SIG-M5 treated with dmso at 0.1 percent for 504 hours (cell line): ENCODE results near the gene CHAT.

ENCODE experiments used
- DNase-seq: peaks from one replicate; lab custom pipeline; 2025; ENCODE audit not compliant: unreplicated experiment; lab: John Stamatoyannopoulos, UW

CHAT gene

DNA sequence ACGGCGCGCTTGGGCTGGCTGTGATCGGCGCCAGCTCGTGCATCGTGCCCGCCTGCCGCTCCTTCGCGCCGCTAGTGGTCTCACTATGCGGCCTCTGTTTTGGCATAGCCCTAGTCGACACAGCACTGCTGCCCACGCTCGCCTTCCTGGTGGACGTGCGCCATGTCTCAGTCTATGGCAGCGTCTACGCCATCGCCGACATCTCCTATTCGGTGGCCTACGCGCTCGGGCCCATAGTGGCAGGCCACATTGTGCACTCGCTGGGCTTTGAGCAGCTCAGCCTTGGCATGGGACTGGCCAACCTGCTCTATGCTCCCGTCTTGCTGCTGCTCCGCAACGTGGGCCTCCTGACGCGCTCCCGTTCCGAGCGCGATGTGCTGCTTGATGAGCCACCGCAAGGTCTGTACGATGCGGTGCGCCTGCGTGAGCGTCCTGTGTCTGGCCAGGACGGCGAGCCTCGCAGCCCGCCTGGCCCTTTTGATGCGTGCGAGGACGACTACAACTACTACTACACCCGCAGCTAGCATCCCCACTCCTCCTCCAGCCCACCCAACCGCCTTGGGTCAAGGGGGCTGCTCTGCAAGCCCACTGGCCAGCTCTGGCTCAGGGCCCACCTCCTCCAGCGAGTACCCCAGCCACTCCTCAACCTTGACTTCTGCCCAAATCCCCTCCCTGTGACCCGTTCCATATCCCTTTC, 1.9 kb upstream of the CHAT start:
- no peak for DNase-seq

DNA sequence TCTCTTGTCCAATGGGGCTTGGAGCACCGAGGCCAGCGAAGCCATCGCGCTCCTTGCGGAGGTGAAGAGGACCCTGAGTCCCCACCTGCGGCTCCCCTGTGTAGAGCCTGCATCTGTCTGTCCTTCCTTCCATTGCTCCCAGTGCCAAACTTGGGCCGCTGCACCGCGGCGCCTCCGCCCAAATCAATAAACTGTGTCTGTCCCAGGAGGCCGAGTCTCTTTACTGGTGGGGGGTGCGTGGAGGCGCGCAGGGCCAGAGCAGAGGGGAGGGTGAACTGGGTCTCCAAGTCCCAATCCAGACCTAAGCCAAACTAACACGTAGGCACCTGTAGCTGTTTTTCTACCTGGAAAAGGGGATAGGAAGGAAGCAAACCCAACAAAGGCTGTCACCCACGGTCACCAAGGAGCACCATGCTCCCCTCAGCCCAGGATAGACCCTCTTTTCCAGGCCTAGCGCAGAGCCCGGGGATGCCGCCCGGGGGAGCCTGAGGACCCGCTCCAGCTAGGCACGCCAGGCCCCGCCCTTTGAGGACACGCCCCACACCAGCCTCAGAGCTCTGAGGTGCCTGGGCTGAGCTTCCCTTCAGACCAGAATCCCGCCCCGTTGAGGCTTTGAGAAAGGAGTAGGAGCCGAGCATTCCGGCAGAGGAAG, 1.2 kb upstream of the CHAT start:
- DNase-seq = no peak

DNA sequence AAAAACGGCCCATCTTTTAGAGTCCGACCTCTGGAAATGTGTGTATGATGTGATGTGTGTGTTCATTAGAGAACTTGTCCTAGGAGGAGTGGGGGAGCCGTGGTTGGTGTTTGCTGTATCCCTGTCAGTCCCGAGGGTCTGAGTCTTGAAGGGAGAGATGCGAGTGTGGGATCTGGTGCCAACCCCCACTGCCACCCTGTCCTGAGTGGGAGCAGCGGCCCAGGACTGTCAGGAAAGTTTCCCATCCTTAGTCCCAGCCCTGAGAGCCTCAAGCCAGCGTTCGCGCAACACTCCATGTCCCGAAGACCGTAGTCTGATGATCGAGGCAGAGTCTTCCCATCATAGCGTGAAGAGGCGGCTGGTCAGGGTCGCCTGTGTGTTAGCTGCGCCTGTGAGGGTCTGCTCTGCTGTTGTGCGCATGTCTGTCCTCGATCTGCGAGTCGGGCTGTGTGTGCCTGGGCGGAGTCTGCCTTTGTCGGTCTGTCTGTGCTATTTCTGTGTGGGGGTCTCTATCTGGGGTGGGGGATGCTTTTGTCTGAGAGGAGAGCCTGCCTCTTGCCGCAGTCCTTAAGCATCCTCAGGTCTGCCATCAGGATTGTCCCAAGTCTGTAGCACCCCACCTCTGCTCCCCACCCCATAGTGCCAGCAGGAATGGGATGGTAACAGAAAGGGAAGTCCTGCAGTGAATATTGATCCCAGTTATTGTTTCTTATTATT, 514 bp upstream of the CHAT start:
- no peak for DNase-seq

DNA sequence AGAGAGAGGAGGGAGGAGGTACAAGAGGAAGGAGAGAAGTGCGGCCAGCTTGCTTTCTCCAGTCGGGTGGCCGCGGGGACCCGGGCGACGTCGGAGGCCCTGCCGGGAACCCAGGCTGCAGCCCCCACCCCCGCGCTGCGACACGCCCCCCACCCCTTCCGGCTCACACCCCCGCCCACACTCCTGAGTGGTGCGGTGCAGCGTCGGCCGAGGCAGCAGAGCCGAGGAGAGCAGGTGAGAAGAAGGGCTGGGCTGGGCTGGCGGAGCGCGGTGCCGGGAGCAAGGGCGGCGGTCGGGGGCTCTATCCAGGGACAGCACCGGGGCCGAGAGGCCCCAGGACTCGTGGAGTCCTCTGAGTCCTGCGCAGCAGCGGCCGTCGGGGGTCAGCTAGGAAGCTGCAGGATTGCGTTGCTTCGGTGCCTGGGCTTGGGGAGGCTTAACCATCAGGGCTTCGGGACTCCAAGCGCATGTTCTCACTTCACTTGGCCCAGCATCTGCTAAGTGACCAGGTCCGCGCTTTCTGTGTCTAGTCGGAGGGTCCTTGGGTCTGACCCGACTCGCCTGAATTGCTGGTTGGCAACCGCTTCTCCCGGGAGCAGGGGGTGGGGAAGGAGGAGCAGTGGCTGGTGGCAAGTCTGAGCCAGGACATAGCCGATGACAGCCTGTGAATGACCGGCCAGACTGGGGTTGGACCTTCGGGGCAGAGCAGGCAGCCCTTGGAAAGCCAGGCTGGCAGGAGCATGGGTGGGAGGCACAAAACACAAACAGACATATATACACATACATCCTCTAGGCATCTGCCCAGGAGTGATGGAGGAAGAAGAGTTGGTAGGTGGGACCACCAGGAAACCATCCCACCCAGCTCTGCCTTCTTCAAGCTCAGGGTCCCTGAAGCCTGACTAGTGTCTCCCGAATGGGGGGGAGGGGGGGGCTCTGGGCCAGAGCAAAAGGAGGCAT, 683 bp downstream of the CHAT start:
- no peak for DNase-seq

DNA sequence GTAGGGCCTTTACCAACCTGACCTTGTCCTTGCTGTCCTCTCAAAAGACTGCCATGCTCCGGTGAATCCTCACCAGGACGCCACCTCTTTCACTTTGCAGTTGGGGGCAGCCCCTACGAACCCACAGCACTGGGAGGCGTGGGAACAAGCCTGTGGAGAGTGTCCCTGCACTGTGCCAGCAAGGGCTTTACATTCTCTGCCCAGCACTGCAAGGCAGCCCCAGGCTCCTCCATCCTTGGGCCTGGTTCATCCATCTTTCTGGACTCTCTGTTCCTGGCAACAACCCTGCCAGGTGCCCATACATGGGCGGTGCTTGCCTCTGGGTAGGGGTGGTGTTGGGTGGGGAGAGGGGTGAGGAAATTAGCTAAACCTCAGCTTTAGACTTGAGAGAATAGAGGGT, 1.4 kb downstream of the CHAT start:
- no peak for DNase-seq

DNA sequence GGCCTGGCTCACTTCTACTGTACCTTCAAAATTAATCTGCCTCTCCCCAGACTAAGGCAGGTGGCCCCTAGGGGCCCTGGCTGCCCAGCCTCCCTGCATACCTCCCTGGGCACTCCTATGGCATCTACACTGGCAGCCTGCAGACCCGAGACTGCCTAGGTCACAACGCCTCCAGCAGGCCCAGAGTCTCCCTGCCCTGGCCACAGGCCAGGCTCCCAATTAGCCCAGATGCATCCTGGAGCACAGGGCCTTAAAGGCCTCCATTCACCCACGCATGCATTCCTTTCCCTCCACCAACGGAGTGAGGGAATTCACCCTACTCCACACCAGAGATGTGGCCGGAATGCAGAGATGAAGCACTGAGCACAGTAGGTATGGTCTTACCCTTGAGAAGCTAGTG, 1.9 kb downstream of the CHAT start:
- no peak for DNase-seq

DNA sequence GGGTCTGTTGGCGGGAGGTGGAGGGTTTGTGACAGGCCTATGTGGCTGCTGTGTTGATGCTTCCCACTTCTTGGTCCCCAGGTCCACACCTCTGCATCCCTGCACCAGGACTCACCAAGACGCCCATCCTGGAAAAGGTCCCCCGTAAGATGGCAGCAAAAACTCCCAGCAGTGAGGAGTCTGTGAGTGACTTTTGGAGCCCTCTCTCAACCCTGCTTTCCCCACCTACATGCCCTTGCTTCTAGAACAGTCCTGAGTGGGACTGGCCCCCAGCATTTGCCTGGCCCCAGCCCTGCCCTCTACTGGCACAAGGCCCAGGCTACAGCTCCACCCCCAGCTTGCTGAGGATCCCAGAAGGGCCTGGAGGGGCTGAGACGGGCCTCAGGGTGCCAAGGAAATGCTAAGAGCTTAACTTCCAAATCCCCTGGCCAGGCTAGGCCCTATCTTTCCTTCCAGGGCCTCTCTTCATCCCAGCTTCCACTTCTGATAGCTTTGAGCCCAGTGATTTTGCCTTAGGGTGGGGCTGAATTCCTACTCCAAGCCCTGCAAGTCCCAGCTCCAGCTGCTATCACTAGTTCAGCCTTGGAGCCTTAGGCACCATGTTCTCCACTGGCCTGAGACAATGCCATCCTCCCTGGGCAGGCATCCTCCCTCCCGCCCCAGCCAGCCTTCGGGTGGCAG, 2.7 kb downstream of the CHAT start:
- no peak for DNase-seq

DNA sequence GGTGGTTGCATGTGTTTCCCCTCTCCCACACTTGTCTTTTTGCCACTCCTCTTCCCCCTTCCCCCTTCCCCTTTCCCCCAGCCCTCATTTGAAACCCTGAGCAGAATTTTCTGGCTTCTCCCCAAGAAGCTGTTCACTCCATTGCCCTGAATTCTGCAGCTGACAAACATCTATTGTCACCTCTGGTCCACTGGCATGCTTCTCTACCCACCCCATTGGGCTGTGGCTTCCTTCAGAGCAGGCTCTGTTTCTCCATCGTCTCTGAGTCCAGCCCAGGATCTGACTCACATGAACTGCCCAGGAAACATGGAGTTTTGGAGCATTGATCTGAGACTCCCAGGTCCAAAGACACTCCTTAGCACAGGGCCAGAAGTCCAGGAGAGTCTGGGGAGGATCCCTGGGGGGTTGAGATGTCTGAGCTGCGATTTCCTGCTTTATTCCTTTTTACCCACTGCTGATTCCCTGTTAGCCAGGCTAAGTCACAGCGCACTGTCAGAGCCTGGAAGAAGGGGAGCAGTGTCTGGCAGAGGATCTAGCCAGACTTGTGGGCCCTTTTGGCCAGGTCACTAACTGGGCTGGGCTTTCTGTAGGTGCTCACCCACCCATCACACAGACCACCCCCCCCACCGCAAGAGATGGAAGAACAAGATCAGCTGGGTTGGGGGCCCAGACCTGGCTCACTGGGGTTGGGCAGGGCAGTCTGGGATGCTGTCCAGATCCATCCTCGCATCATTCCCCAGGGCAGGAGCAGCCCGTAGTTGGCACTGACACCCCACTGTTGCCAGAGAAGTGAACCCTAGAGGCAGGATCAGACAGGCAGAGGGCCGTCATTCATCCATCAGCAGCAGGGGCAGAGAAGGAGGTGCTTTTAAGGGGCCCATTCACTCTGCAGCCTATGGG, 3.5 kb downstream of the CHAT start:
- DNase-seq = no peak

DNA sequence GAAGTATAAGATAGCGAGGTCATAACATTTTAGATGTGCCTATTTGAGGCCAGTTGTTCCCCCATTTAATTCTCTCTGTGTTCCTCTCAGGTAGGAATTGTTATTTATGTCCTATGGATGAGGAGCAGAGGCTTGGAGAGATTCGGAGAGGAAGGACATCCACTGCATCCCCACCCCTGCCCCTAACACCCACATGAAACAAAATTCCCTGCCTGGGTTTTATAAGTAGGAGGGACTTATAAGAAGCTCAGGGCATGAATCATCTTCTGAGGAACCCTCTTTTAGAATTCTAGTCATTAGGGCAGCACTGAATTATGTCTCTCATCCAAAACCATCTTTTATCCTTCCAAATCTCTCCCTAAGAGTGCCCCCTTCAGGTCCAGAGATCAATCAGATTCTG, 5.0 kb downstream of the CHAT start:
- no peak for DNase-seq

DNA sequence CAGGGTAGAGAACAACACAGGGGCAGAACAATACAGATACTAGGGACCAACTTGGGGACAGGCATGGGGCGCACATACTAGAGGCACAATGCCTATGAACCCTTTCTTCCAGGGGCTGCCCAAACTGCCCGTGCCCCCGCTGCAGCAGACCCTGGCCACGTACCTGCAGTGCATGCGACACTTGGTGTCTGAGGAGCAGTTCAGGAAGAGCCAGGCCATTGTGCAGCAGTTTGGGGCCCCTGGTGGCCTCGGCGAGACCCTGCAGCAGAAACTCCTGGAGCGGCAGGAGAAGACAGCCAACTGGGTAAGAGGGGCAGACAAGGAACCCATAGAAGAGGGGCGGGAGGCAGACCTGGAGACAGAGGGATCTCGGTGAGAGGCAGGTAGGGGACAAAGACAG, 5.8 kb downstream of the CHAT start:
- no peak for DNase-seq

DNA sequence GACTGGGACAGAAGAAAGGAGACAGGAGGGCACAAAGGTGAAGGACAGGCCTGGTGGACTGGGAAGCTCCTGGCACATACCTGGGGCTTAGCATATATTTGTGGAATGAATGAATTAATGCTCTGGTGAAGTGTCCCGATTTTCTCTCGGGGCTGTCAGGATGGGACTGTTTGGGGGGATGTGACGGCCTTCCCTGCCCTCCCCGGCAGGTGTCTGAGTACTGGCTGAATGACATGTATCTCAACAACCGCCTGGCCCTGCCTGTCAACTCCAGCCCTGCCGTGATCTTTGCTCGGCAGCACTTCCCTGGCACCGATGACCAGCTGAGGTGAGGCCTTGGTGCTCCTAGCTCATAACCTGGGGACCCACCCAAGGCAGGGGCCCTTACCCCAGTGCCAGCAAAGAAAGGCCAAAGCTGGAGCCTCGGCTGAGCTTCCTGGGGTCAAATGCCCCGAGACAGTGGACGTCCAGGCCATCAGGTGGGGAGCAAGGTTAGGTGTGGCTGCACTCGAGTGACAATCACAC, 6.5 kb downstream of the CHAT start:
- DNase-seq = no peak

DNA sequence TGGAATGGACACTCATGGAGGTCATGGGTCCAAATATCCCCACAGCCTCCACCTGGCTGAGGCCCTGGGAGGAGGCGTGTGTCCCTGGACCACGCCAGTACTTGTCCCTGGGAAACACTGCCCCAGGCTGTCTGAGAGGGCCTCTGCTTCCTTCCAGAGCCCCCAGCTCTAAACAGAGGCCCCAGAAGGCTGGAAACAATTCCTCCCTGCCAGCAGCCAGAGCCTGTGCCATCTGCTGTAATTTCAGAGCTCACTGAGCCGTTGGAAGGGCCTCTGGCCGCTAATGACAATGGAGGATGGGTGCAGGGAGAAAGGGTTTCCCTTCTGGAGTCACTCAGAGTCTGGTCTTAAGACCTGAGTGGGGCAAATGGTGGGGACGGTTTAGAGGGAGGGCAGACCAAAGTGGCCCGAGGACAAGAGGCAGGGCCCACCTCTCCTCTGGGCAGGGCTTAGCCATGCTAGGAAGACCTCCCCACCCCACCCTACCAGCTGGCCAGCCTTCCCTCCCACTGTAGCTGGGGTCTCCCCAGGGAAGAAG, 7.1 kb downstream of the CHAT start:
- DNase-seq = no peak

DNA sequence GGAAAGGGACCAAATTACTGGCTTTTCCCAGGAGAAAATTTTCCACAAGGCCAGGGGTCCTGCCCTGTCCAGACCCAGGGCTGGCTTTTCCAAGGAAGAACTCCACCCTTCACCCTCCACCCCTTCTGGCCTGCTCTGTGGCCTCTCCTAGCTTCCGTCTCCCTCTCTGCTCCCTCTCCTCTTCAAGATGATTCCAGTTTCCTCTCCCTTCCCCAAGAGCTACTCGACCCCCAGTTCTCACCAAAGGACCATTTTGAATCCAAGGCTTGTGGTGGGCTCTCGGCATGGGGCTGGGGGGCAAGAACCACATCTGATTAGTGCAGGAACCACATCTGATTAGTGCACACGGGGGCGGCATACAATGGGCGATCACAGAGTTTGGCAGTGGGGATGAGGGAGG, 7.7 kb downstream of the CHAT start:
- DNase-seq = no peak

DNA sequence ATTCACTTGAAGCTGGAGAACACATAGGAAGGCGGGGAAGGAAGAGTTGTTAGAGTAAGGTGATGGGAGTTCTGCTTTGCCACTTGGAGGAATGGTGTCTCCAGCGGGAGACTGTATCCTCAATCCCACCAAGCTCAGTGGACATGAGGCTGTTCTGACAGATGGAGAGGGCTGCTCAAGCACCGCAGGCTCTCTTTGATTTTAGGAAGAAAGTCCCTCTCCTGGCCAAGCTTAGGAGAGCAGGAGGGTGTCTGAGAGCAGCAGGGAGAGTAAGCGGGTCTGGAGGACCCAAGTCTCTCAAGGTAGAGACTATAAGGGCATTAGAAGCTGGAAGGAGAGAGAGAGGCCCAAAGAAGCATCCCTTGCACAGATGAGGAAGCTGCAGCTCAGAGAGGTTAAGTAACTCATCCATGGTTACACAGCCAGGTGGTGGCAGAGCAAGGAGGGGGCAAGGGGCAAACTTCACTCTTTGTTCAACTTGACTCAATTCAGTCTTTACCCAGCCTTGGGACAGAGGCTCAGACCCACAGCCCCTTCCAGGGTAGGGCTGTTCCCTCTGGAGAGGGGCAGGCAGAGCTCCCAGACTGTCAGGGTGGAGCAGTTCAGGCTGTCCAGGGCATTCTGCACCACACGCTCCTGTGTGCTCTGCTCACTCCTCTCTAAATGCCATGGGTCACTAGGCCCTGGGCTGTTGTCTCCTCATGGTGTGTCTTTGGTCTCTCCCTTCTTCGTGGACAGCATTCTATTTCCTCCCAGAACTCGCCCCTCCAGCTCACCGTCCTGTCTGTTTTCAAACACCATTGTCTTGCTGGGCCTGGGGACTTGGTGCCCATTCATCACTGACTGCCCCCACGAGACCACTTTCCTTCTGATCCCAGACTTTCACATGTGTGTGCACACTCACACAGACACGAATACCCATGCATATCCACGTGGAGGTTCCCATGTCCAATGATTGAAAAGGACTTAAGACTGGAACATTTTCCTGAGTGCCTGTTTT, 8.9 kb downstream of the CHAT start:
- no peak for DNase-seq

DNA sequence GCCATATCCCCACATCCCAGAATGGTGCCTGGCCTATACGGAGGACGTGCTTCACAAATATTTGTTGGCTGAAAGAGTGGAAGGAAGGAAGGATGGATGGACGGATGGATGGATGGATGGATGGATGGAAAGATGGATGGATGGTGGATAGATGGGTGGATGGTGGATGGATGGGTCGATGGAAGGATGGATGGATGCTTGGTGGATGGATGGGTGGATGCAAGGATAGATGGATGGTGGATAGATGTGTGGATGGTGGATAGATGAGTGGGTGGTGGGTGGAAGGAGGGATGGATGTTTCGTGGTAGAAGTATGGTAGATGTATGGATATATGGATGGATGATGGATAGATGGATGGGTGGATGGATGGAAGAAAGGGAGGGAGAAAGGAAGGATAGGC, 10.8 kb downstream of the CHAT start:
- DNase-seq = no peak

DNA sequence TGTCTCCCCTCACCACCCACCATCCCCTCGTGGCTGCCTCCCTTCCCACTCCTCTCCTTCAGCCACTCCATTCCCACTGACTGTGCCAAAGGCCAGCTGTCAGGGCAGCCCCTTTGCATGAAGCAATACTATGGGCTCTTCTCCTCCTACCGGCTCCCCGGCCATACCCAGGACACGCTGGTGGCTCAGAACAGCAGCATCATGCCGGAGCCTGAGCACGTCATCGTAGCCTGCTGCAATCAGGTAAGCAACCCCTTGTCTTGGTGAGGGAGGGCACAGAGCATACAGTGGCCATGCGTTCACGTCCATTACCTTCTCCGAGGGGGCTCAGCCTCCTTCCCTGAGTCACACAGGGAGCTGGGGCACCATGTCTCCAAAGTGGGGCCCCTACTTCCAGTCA, 11.6 kb downstream of the CHAT start:
- DNase-seq = no peak

DNA sequence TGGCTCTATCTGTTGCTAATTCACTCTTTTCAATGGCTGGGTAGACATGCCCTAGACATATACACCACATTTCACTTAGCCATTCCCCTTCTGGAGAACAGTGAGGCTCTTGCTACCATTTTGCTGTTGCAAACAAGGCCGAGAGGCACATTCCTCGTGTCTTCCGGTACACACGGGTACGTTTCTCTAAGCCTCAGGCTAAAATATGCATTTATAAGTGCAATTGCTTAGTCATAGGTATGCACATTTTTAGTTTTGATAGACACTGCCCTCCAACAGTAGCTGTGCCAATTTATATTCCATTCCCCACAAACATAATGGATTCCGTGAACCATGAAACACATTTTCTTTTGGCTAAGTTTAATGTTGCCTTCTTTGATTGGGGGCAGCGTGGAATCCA, 13.2 kb downstream of the CHAT start:
- DNase-seq = no peak

DNA sequence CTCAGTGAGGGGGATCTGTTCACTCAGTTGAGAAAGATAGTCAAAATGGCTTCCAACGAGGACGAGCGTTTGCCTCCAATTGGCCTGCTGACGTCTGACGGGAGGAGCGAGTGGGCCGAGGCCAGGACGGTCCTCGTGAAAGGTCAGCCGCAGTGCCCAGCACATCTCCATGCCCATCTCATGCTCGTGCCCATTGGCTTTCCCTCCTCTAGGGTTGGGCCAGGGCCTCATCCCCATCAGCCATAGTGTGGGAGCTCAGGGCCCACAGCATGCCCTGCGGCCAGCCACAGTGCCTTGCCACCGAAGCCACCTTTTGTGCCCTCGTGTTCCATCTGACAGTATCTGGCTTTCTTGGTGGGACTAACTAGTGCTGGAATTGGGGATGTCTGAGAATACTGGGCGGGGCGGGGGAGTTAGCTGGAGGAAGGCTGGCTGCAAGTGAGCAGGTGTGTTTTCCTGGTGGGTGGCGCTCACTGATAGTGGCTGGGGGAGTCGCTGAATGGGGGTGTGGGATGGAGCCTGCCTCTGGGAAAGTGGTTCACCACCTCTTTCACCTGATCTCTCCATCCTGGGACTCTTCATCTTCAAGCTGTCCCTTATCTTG, 13.9 kb downstream of the CHAT start:
- no peak for DNase-seq
